Smooth muscle cell of the umbilical artery (primary cell): ENCODE measurements around the gene PIGC. TPM values are rescaled to one million over a fixed set of nuclear protein-coding genes. Genes with fewer than 3 reads are reported as not detected.

Experiments used
- total RNA-seq: library from RNA; depleted of rRNA; stranded (reverse); fragments of >200 nt; gene quantifications from 2 replicates; pipeline ENCODE4 v1.2.3, GENCODE V29; 2014

PIGC gene
- total RNA-seq: 11.9 and 16.0 TPM in 2 replicates

GRCh38 chr1:172443666-172444453, at the start of gene PIGC:
Gene PIGC (minus strand): TSS chr1:172444069. CDS start chr1:172442622, 1,447 bp downstream.

GRCh38 chr1:172420385-172420784, 23.5 kb downstream of the PIGC start, which contains the start of gene C1orf105:
Gene C1orf105 (plus strand): TSS chr1:172420685. CDS start chr1:172420886, 201 bp downstream.

Other genes starting within 250 kb of the PIGC start
- not detected in 2 replicates for gene C1orf105, start 23.4 kb downstream of the PIGC start, total RNA-seq
- 46.9 and 52.5 TPM in 2 replicates for gene SUCO, start 89.1 kb upstream of the PIGC start, total RNA-seq
- gene FASLG, start 215.0 kb upstream of the PIGC start, total RNA-seq: not detected in 2 replicates